Activated CD8-positive, alpha-beta T cell treated with anti-CD3 and anti-CD28 coated beads for 36 hours (primary cell): ENCODE results near the gene FSCN2. TPM values are rescaled to one million over a fixed set of nuclear protein-coding genes. Genes with fewer than 3 reads are reported as not detected.

ENCODE experiments used
- ATAC-seq: fragments of 200-7000 bp; cut with Tn5 transposase; one replicate; pipeline ENCODE4 v1.10.0; 2021; ENCODE audit warnings: mild to moderate bottlenecking, moderate library complexity
- CTCF ChIA-PET: fragments of 350-600 bp; sonication (Branson Sonifier 250); formaldehyde crosslinking; loops from one replicate; lab custom pipeline; 2021; ENCODE audit warnings: antibody characterized with exemption; lab: Charles Lee
- POLR2A ChIA-PET: fragments of 350-600 bp; sonication (Branson Sonifier 250); formaldehyde crosslinking; loops from one replicate; lab custom pipeline; 2021; ENCODE audit warnings: antibody characterized with exemption; lab: Charles Lee
- DNase-seq: peaks from one replicate; pipeline ENCODE4 v3.0.0-alpha.2; 2020
- H3K27ac Mint-ChIP-seq: one replicate; pipeline ENCODE4 v1.8.0; 2021; ENCODE audit warnings: mild to moderate bottlenecking, mixed read lengths
- H3K27me3 Mint-ChIP-seq: one replicate; pipeline ENCODE4 v1.8.0; 2021; ENCODE audit warnings: mixed read lengths
- H3K36me3 Mint-ChIP-seq: one replicate; pipeline ENCODE4 v1.8.0; 2021; ENCODE audit warnings: low read depth, mixed read lengths
- H3K4me1 Mint-ChIP-seq: one replicate; pipeline ENCODE4 v1.8.0; 2021; ENCODE audit warnings: low read depth, mixed read lengths
- H3K4me3 Mint-ChIP-seq: one replicate; pipeline ENCODE4 v1.8.0; 2021; ENCODE audit warnings: mild to moderate bottlenecking, moderate library complexity, mixed read lengths
- H3K9me3 Mint-ChIP-seq: one replicate; pipeline ENCODE4 v1.8.0; 2021; ENCODE audit warnings: mixed read lengths
- intact Hi-C: fragments of 100-400 bp; cut with micrococcal nuclease; formaldehyde crosslinking; loops from one replicate; pipeline ENCODE4 v1.10.0; 2022
- total RNA-seq, 2 experiments: library from RNA; stranded (reverse); gene quantifications; one replicate each; pipeline ENCODE4 v1.2.3, GENCODE V29; 2021
- TF ChIP-seq, protein P1 (sequence below): fragments of 200-600 bp; IDR thresholded peaks from one replicate; pipeline ENCODE4 v1.8.0; 2022; ENCODE audit warnings: antibody characterized with exemption, mild to moderate bottlenecking

FSCN2 gene
- total RNA-seq, 2 experiments from 2014 or later: 0.32 TPM; not detected in 1

DNA sequence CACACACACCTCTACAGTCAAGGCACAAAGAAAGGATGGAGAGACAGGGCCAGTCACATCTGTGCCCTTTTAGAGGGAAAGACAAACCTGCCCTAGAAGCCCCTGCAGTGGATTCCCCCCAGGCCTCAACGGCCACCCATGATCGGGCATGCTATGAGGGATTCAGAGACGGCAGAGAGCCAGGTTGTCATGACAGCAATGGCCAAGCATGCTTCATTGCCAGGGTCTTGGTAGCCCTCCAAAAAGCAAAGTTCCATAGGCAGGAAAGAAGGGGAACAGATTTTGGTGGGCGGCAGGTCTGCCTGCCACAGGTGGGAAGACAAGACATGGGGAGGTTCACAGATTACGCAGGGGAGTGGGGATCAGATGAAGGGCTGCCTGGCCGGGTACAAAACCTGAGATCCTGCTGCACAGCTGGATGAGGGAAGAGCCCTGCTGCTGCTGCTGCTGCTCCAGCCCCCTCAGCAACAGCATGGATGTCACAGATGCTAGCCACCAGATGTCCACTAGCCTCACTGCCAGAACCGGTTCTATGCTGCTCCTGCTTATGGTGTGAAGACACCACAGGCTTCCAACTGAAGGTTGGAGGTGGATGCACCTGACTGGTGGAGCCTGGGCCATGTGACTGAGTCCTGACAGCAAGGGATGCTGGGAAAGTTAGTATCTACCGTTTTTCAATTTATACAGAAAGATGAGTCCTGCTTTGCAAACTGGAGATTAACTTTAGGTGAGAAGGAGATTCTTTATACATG, 33.4 kb upstream of the FSCN2 start:
- ATAC-seq: peak; percentile 69
- CTCF ChIA-PET: interaction anchor here (1.0 kb wide), 1 partner anchor 10 kb away, joined by 4 read pairs; no protein-coding TSS in a partner anchor

GRCh38 chr17:81498953-81499600, 29.1 kb upstream of the FSCN2 start:
- Mint-ChIP-seq H3K9me3 (no peaks in the 10 kb centered on the region), H3K27ac (no peak overlapping the region), H3K27me3 (peaks cover 2% of the 10 kb centered on the region), H3K4me3 (no peak overlapping the region), H3K36me3 (no peaks in the 10 kb centered on the region), H3K4me1 (no peaks in the 10 kb centered on the region)
- DNase-seq (no peak), ATAC-seq (no peak)
- TF ChIP-seq, protein P1, sequence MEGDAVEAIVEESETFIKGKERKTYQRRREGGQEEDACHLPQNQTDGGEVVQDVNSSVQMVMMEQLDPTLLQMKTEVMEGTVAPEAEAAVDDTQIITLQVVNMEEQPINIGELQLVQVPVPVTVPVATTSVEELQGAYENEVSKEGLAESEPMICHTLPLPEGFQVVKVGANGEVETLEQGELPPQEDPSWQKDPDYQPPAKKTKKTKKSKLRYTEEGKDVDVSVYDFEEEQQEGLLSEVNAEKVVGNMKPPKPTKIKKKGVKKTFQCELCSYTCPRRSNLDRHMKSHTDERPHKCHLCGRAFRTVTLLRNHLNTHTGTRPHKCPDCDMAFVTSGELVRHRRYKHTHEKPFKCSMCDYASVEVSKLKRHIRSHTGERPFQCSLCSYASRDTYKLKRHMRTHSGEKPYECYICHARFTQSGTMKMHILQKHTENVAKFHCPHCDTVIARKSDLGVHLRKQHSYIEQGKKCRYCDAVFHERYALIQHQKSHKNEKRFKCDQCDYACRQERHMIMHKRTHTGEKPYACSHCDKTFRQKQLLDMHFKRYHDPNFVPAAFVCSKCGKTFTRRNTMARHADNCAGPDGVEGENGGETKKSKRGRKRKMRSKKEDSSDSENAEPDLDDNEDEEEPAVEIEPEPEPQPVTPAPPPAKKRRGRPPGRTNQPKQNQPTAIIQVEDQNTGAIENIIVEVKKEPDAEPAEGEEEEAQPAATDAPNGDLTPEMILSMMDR: no peak
- CTCF ChIA-PET: interaction anchor here (0.9 to 3.7 kb wide), 3 partner anchors 10 to 102 kb away, joined by 3 to 15 read pairs (median 4); no protein-coding TSS in a partner anchor
- POLR2A ChIA-PET: interaction anchor here (2.2 to 4.6 kb wide), 3 partner anchors 10 to 13 kb away, joined by 6 to 23 read pairs (median 18); partner anchors contain the start of gene ACTG1
- intact Hi-C loops: no loop called here

More for the DNA sequence above, 33.4 kb upstream of the FSCN2 start:
- TF ChIP-seq, protein P1: no peak
- Mint-ChIP-seq H3K36me3 (no peaks in the 10 kb centered on the region), H3K27me3 (peaks cover 2% of the 10 kb centered on the region), H3K4me3 (no peak overlapping the region), H3K4me1 (peaks cover 3% of the 10 kb centered on the region), H3K27ac (no peak overlapping the region), H3K9me3 (no peaks in the 10 kb centered on the region)
- no peak for DNase-seq
- POLR2A ChIA-PET: interaction anchor here (0.6 to 4.2 kb wide), 2 partner anchors 13 to 226 kb away, joined by 3 to 20 read pairs; no protein-coding TSS in a partner anchor
- intact Hi-C loops: no loop called here

DNA sequence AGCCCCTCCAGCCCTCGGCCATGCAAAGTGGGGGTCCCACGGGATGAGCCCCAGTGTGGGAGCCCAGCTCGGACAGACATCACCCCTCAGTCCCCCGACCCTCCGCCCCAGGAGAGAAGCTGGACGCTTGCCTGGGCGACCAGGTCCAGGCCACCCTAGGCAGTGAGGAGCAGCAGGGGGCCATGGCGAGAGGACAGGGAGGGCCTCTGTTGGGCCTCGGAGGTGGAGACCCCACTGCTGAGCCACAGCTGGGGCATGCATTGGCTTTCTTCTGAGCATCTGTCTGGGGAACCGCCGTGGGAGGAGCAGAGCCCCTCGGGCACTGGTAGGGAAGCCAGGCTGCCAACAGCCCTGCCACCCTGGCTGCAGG, 28.6 kb upstream of the FSCN2 start:
- CTCF ChIA-PET: interaction anchor here (1.2 to 3.7 kb wide), 2 partner anchors 15 to 101 kb away, joined by 3 to 15 read pairs; no protein-coding TSS in a partner anchor
- no peaks in the 10 kb centered on the region for H3K9me3 Mint-ChIP-seq
- no peak for ATAC-seq

DNA sequence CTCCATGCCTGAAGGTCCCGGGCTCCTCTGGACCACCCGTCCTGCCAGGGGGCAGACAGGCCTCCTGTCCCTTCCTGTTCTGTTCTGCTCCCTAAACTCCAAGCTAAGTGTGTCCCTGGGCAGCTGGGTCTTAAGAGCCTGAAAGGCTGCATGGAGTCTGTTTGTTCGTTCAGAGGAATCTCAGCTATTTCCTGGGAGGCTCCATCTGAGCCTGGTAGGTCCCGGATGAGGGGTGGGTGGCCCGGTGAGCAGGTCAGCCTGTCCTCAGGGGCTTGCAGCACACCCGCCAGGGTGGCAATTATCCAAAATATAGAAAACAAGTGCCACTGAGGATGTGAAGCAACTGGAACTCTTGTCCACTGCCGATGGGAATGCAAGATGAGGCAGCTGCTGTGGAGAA, 28.1 kb upstream of the FSCN2 start:
- POLR2A ChIA-PET: interaction anchor here (2.2 to 4.6 kb wide), 3 partner anchors 9 to 12 kb away, joined by 6 to 23 read pairs (median 18); partner anchors contain the start of gene ACTG1
- CTCF ChIA-PET: interaction anchor here (1.2 to 3.7 kb wide), 2 partner anchors 16 to 101 kb away, joined by 3 to 15 read pairs; no protein-coding TSS in a partner anchor
- H3K27me3 Mint-ChIP-seq: no peaks in the 10 kb centered on the region
- ATAC-seq (no peak), DNase-seq (no peak)
- TF ChIP-seq, protein P1: no peak
- H3K4me3 Mint-ChIP-seq: no peak overlapping the region
- intact Hi-C loops: no loop called here
- no peaks in the 10 kb centered on the region for H3K4me1 Mint-ChIP-seq
- H3K27ac Mint-ChIP-seq: no peak overlapping the region
- H3K36me3 Mint-ChIP-seq: no peaks in the 10 kb centered on the region
- no peaks in the 10 kb centered on the region for H3K9me3 Mint-ChIP-seq

More for the DNA sequence above, 28.6 kb upstream of the FSCN2 start:
- POLR2A ChIA-PET: interaction anchor here (2.2 to 4.6 kb wide), 3 partner anchors 9 to 13 kb away, joined by 6 to 23 read pairs (median 18); partner anchors contain the start of gene ACTG1
- TF ChIP-seq, protein P1: no peak
- DNase-seq: no peak
- intact Hi-C loops: no loop called here
- Mint-ChIP-seq H3K27me3 (peaks cover 1% of the 10 kb centered on the region), H3K27ac (no peak overlapping the region), H3K4me1 (no peaks in the 10 kb centered on the region), H3K36me3 (no peaks in the 10 kb centered on the region), H3K4me3 (no peak overlapping the region)
